Epithelial cell of prostate (primary cell): ENCODE measurements around the gene OTUB2.

Experiments
- DNase-seq: peaks from one replicate; pipeline ENCODE4 v3.0.0-alpha.2; 2011; ENCODE audit warnings: low read depth, low spot score
- H3K27ac ChIP-seq: fragments of 450-650 bp; 2 replicates; pipeline ENCODE4 v1.5.1; 2017; ENCODE audit warnings: mild to moderate bottlenecking

The OTUB2 gene

GRCh38 chr14:94038510-94038909 is 12.4 kb downstream of the OTUB2 start:
- H3K27ac ChIP-seq = no peak overlapping the region
- no peak for DNase-seq

GRCh38 chr14:94038921-94039629 is 12.9 kb downstream of the OTUB2 start:
- no peak overlapping the region for H3K27ac ChIP-seq
- no peak for DNase-seq

- DNase-seq = no peak
- H3K27ac ChIP-seq = no peak overlapping the region
Measured at GRCh38 chr14:94040247-94040646, 14.1 kb downstream of the OTUB2 start.

- no peak for DNase-seq
- H3K27ac ChIP-seq = no peak overlapping the region
Measured at GRCh38 chr14:94040796-94041195, 14.7 kb downstream of the OTUB2 start.

- DNase-seq = no peak
- no peak overlapping the region for H3K27ac ChIP-seq
Measured at GRCh38 chr14:94041551-94042346, 15.6 kb downstream of the OTUB2 start.

GRCh38 chr14:94042433-94043091 is 16.4 kb downstream of the OTUB2 start:
- H3K27ac ChIP-seq = no peak overlapping the region
- no peak for DNase-seq

- no peak for DNase-seq
- no peak overlapping the region for H3K27ac ChIP-seq
Measured at GRCh38 chr14:94043111-94043755, 17.1 kb downstream of the OTUB2 start.

- no peak for DNase-seq
- H3K27ac ChIP-seq = no peak overlapping the region
Measured at GRCh38 chr14:94043756-94044475, 17.8 kb downstream of the OTUB2 start.

- no peak overlapping the region for H3K27ac ChIP-seq
- DNase-seq = no peak
Measured at GRCh38 chr14:94044476-94045091, 18.4 kb downstream of the OTUB2 start.

- no peak overlapping the region for H3K27ac ChIP-seq
- DNase-seq = no peak
Measured at GRCh38 chr14:94045101-94045500, 19.0 kb downstream of the OTUB2 start.

GRCh38 chr14:94045563-94046345 is 19.6 kb downstream of the OTUB2 start:
- DNase-seq = no peak
- no peak overlapping the region for H3K27ac ChIP-seq

GRCh38 chr14:94046696-94047250 is 20.6 kb downstream of the OTUB2 start:
- H3K27ac ChIP-seq = no peak overlapping the region

GRCh38 chr14:94047581-94047980 is 21.4 kb downstream of the OTUB2 start:
- no peak for DNase-seq

More at GRCh38 chr14:94046696-94047250, 20.6 kb downstream of the OTUB2 start:
- no peak for DNase-seq

GRCh38 chr14:94048691-94049624 is 22.8 kb downstream of the OTUB2 start:
- no peak overlapping the region for H3K27ac ChIP-seq

More at GRCh38 chr14:94047581-94047980, 21.4 kb downstream of the OTUB2 start:
- no peak overlapping the region for H3K27ac ChIP-seq

GRCh38 chr14:94049625-94050023 is 23.5 kb downstream of the OTUB2 start:
- no peak for DNase-seq
- no peak overlapping the region for H3K27ac ChIP-seq

More at GRCh38 chr14:94048691-94049624, 22.8 kb downstream of the OTUB2 start:
- no peak for DNase-seq

GRCh38 chr14:94050231-94050880 is 24.2 kb downstream of the OTUB2 start:
- no peak overlapping the region for H3K27ac ChIP-seq
- no peak for DNase-seq

- no peak overlapping the region for H3K27ac ChIP-seq
- DNase-seq = no peak
Measured at GRCh38 chr14:94051115-94051514, 25.0 kb downstream of the OTUB2 start.
